GM18868 (cell line): ENCODE results near the gene CEBPG.
A peak's percentile ranks its signal among the peaks of the same experiment; 100 is the strongest.

Experiments
- ATAC-seq: cut with Tn5 transposase; IDR thresholded peaks from one replicate; pipeline ENCODE4 v1.9.1; 2021; ENCODE audit warnings: mild to moderate bottlenecking, moderate library complexity; ENCODE audit not compliant: unreplicated experiment

Gene CEBPG

GRCh38 chr19:33405553-33406461, 32.3 kb downstream of the CEBPG start:
- no peak for ATAC-seq

GRCh38 chr19:33406521-33407139, 33.1 kb downstream of the CEBPG start:
- ATAC-seq: peak; percentile 50

- ATAC-seq: no peak
Measured at GRCh38 chr19:33407140-33407551, 33.6 kb downstream of the CEBPG start.

- no peak for ATAC-seq
Measured at GRCh38 chr19:33407716-33408115, 34.2 kb downstream of the CEBPG start.

- ATAC-seq: no peak
Measured at GRCh38 chr19:33408116-33408515, 34.6 kb downstream of the CEBPG start.

GRCh38 chr19:33408538-33409434, 35.3 kb downstream of the CEBPG start:
- ATAC-seq: no peak

GRCh38 chr19:33409906-33410685, 36.6 kb downstream of the CEBPG start:
- no peak for ATAC-seq

GRCh38 chr19:33410915-33411401, 37.4 kb downstream of the CEBPG start:
- no peak for ATAC-seq

GRCh38 chr19:33411621-33412180, 38.2 kb downstream of the CEBPG start:
- no peak for ATAC-seq

- ATAC-seq: no peak
Measured at GRCh38 chr19:33412601-33413425, 39.3 kb downstream of the CEBPG start.

GRCh38 chr19:33413426-33413725, 39.9 kb downstream of the CEBPG start:
- ATAC-seq: no peak

- no peak for ATAC-seq
Measured at GRCh38 chr19:33413868-33414666, 40.6 kb downstream of the CEBPG start.

GRCh38 chr19:33414667-33415605, 41.4 kb downstream of the CEBPG start:
- ATAC-seq: no peak

- ATAC-seq: no peak
Measured at GRCh38 chr19:33416307-33417215, 43.1 kb downstream of the CEBPG start.

GRCh38 chr19:33417751-33418150, 44.2 kb downstream of the CEBPG start:
- no peak for ATAC-seq

GRCh38 chr19:33418461-33418860, 45.0 kb downstream of the CEBPG start:
- no peak for ATAC-seq
